ENCODE measurements around the gene SHISA2. TPM values are rescaled to one million over a fixed set of nuclear protein-coding genes. Genes with fewer than 3 reads are reported as not detected.

SHISA2 gene
- total and polyA plus RNA-seq, 2 experiments from 2014 or later: 1.1 to 1.8 TPM

DNA sequence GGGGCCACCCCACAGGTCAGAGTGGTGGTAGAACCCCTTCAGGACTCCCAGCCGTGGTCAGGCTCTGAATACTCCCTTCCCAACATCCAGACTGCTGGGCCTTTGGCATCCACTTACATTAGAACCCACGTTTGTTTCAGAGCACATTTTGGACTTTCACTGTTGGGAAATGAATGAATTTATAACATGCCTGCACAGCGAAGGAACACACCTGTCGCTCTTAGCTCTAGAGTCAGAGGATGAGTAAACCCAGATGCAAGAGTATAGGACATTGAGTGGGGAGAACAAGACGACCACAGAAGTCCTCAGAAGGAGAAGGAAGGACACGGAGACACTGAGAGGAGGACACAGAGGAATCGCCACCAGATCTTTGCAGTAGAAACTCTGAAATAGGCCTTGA is 30.9 kb downstream of the SHISA2 start:
- H3K4me2 ChIP-seq: no peak overlapping the region
- no peaks in the 10 kb centered on the region for H3K79me2 ChIP-seq
- TF ChIP-seq EZH2 (IDR thresholded peaks at IDR 0.05; ENCODE audit: borderline replicate concordance) (no peak), EZH2phosphoT487 (IDR thresholded peaks at IDR 0.05; ENCODE audit: low read depth, severe bottlenecking, unreplicated experiment) (no peak)
- TF ChIP-seq, protein P1, sequence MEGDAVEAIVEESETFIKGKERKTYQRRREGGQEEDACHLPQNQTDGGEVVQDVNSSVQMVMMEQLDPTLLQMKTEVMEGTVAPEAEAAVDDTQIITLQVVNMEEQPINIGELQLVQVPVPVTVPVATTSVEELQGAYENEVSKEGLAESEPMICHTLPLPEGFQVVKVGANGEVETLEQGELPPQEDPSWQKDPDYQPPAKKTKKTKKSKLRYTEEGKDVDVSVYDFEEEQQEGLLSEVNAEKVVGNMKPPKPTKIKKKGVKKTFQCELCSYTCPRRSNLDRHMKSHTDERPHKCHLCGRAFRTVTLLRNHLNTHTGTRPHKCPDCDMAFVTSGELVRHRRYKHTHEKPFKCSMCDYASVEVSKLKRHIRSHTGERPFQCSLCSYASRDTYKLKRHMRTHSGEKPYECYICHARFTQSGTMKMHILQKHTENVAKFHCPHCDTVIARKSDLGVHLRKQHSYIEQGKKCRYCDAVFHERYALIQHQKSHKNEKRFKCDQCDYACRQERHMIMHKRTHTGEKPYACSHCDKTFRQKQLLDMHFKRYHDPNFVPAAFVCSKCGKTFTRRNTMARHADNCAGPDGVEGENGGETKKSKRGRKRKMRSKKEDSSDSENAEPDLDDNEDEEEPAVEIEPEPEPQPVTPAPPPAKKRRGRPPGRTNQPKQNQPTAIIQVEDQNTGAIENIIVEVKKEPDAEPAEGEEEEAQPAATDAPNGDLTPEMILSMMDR (IDR thresholded peaks at IDR 0.05; ENCODE audit: poor library complexity): no peak
- no peak overlapping the region for H2AFZ ChIP-seq
- DNase-seq (ENCODE audit: low spot score): no peak
- 85% methylated on average over 7 of the region's 7 CpGs for WGBS (ENCODE audit: low lambda C conversion rate, missing lambda C conversion rate)
- no peaks in the 10 kb centered on the region for H3K36me3 ChIP-seq (replicated peaks; ENCODE audit: insufficient read depth, low read depth)
- no peaks in the 10 kb centered on the region for H4K20me1 ChIP-seq (ENCODE audit: insufficient read depth, poor library complexity, severe bottlenecking)
- peaks cover 16% of the 10 kb centered on the region for H3K4me1 ChIP-seq (ENCODE audit: insufficient read depth)
- no peak overlapping the region for H3K27ac ChIP-seq
- H3K9me3 ChIP-seq (ENCODE audit: low read depth): no peaks in the 10 kb centered on the region
- H3K4me3 ChIP-seq: no peak overlapping the region
- no peaks in the 10 kb centered on the region for H3K9me2 ChIP-seq (replicated peaks; ENCODE audit: insufficient read depth)
- no peaks in the 10 kb centered on the region for H3K27me3 ChIP-seq

DNA sequence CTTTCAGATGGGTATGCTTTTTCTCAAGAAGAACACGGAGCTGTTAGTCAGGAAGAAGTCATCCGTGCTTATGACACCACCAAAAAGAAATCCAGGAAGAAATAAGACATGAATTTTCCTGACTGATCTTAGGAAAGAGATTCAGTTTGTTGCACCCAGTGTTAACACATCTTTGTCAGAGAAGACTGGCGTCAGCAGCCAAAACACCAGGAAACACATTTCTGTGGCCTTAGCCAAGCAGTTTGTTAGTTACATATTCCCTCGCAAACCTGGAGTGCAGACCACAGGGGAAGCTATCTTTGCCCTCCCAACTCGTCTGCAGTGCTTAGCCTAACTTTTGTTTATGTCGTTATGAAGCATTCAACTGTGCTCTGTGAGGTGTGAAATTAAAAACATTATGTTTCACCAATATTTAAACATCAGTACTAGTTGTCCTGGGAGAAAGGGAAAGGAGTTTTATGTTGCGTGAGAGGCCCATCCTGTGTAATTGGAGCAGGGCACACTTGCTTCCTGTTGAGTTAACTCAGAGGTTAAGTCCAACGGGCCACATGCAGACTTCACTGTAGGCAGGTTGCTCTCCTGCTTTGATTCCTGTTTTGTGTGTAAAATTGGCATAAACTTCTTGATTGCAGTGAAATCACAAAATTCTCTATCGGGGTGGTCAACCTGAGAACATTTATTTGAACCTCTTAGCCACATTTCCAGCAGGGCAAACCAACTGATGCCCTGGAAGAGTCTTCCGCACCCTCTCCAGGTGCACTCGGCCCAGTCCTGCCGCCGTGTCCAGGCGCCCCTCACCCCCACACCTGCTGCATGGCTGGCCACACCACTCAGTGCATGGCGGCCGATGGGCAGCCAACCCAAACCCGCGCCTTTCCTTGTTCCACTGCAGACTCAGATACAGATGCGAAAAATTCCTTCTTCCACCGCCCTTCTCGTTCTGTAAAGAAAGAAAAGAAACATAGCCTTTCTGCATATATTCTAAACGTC is 31.6 kb downstream of the SHISA2 start:
- WGBS (ENCODE audit: low lambda C conversion rate, missing lambda C conversion rate): 81% methylated on average over 22 of the region's 22 CpGs
- no peaks in the 10 kb centered on the region for H4K20me1 ChIP-seq (ENCODE audit: insufficient read depth, poor library complexity, severe bottlenecking)
- H3K9me2 ChIP-seq (replicated peaks; ENCODE audit: insufficient read depth): no peaks in the 10 kb centered on the region
- H2AFZ ChIP-seq: no peak overlapping the region
- H3K4me3 ChIP-seq: no peak overlapping the region
- no peaks in the 10 kb centered on the region for H3K27me3 ChIP-seq
- no peak for DNase-seq (ENCODE audit: low spot score)
- no peaks in the 10 kb centered on the region for H3K36me3 ChIP-seq (replicated peaks; ENCODE audit: insufficient read depth, low read depth)
- H3K9me3 ChIP-seq (ENCODE audit: low read depth): no peaks in the 10 kb centered on the region
- H3K4me2 ChIP-seq: no peak overlapping the region
- no peak overlapping the region for H3K27ac ChIP-seq
- no peaks in the 10 kb centered on the region for H3K79me2 ChIP-seq
- no peak for TF ChIP-seq EZH2phosphoT487 (IDR thresholded peaks at IDR 0.05; ENCODE audit: low read depth, severe bottlenecking, unreplicated experiment)
- TF ChIP-seq, protein P1 (IDR thresholded peaks at IDR 0.05; ENCODE audit: poor library complexity): no peak
- TF ChIP-seq EZH2 (IDR thresholded peaks at IDR 0.05; ENCODE audit: borderline replicate concordance): no peak
- peaks cover 16% of the 10 kb centered on the region for H3K4me1 ChIP-seq (ENCODE audit: insufficient read depth)

DNA sequence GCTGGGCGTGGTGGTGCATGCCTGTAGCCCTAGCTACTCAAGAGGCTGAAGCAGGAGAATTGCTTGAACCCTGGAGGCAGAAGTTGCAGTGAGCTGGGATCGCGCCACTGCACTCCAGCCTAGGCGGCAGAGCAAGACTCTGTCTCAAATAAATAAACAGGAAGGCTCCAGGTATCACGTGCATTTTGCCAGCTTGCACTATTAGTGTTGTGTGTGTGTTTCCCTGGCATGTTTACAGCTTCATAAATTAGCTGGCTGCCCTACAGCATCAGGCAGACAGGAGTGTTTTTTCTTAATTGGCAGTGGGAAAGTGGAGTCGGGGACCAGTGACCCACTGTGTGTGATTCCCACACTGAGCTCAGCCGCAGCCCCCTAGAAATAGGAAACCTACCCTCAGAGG is 32.6 kb downstream of the SHISA2 start:
- Histone ChIP-seq H3K79me2 (no peaks in the 10 kb centered on the region), H3K4me2 (no peak overlapping the region), H3K4me3 (no peak overlapping the region), H3K27ac (no peak overlapping the region), H3K9me2 (replicated peaks; ENCODE audit: insufficient read depth) (no peaks in the 10 kb centered on the region), H2AFZ (no peak overlapping the region), H3K36me3 (replicated peaks; ENCODE audit: insufficient read depth, low read depth) (no peaks in the 10 kb centered on the region), H3K9me3 (ENCODE audit: low read depth) (no peaks in the 10 kb centered on the region), H4K20me1 (ENCODE audit: insufficient read depth, poor library complexity, severe bottlenecking) (no peaks in the 10 kb centered on the region), H3K27me3 (no peaks in the 10 kb centered on the region), H3K4me1 (ENCODE audit: insufficient read depth) (peaks cover 16% of the 10 kb centered on the region)
- no peak for TF ChIP-seq EZH2phosphoT487 (IDR thresholded peaks at IDR 0.05; ENCODE audit: low read depth, severe bottlenecking, unreplicated experiment)
- TF ChIP-seq EZH2 (IDR thresholded peaks at IDR 0.05; ENCODE audit: borderline replicate concordance): no peak
- TF ChIP-seq, protein P1 (IDR thresholded peaks at IDR 0.05; ENCODE audit: poor library complexity): no peak
- DNase-seq (ENCODE audit: low spot score): no peak
- 83% methylated on average over 7 of the region's 7 CpGs for WGBS (ENCODE audit: low lambda C conversion rate, missing lambda C conversion rate)

Data from hepatocyte (in vitro differentiated cells).